Measurements from ENCODE around the gene CAMTA1.

CAMTA1 gene

DNA sequence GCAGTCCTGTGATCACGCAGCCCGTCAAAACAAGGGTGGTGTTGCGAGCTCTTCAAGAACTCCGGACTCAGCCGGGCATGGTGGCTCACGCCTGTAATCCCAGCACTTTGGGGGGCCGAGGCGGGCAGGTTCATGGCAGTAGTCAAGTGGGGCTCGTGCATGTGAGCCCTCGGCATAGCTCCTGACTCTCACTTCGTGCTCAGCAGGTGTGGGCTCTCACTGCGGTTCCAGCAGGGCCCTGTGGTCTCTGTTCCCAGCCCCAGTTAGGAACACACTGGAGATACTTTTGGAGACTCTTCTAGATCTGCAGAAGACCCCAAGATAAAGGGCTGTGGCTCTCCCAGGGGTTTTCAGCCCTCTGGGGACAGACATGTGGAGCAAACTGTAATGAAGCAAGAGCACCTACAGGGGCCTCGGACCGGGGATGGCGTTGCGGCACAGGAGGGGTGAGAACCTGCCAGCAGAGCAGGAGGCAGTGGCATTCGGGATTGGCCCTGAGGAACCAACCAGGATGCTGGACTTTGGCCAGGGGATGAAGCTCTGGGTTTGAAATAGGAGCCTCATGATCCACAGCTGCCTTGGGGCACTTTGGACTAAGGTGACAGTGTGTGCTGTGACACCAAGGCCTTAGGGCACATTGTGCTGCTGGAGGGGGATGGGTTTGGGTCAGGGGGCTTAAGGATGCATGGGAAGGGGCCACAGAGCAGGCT is 443.2 kb downstream of the CAMTA1 start:
- no peak for DNase-seq (ENCODE audit: low read depth in 2 of 2)

GRCh38 chr1:7229186-7229585 is 443.9 kb downstream of the CAMTA1 start:
- no peak for DNase-seq (ENCODE audit: low read depth in 2 of 2)

GRCh38 chr1:7229696-7230631 is 444.7 kb downstream of the CAMTA1 start:
- peak; percentile 33 to 43 for DNase-seq (ENCODE audit: low read depth in 2 of 2)

DNA sequence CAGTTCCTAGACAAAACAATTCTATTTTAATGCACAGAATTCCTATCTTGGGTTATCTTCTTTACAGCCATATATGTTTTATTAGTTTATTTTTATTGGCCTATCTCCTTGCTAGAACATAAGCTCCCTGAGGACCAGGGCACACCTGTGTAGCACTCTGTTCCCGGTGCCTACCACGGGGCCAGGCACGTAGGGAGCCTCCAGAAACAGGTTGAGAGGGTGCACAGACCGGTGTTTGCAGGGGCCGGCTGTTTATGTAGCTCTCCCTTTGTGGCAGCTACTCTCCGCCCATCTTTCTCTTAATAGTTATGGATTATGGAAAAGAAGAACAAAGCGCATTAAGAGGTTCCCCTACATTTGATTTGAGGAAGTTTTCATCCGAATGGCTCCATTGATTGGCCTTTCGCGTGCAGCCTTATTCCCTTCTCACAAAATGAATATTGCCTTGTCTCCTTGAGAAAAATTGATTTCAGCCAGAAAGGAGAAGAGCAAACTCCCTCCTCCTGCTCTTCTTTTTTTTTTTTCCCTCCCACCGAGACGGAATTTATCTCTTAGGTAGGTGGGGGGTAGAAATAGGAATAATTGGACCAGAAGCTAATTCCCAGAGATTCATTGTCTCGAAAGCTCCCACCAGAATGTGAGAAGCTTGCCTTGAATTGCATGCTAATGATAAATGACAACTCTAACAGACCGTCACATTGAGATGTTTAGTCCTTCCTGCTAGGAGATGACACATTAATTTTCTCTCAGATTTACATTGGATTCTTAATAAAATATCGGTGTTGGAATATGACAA is 447.4 kb downstream of the CAMTA1 start:
- DNase-seq (ENCODE audit: low read depth in 2 of 2): no peak

GRCh38 chr1:7233237-7233540 is 447.9 kb downstream of the CAMTA1 start:
- no peak for DNase-seq (ENCODE audit: low read depth in 2 of 2)

DNA sequence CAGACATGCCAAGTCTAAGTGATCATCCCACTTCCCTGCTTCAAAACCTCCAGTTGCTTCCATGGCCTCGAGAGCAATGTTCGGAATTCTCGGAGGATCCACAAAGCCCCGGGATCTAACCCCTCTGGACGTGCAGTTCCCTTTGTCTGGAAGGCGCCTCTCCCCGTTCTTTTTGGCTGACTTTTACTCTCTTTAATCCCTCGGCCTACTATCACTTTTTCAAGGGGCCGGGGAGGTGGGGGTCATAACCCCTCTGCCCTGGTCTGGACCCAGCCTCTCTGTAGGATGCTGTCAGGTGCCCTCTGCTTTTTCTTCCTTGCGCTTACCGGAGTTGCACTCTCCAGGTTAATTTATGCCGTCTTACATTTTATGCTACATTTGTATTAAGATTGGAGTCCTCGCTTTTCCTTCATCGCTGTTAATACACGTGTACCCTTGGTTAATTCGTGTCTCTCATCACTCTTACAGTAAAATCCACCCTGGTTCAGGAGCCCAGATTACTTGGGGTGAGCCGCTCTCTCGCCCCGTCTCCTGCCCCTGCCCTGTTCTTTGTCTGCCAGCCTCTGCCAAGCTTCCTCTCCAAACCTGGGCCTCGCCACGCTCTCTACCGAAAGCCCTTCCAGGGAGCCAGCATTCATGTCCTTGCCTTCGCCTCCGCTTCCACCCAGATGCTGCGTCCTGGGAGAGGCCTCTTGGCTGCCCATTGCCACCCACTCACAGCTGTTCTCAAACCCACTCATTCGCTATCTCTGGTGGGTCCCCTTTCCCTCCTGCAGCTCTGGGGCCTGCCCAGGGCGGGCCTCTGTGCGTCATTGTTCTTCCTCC is 448.6 kb downstream of the CAMTA1 start:
- DNase-seq (ENCODE audit: low read depth in 2 of 2): no peak

DNA sequence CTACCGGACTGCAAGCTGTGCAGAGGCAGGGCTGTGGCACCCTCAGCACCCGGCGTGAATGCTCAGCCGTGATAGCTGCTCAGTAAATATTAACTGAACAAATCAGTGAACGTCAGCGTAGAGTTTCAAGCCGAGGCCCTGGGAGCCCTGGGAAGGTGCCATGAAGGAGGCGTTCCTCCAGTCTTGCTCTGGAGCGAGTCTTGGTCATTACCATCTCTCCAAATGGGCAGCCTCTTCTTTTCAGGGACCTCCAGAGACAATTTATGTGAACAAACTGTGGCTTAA is 449.2 kb downstream of the CAMTA1 start:
- DNase-seq (ENCODE audit: low read depth in 2 of 2): no peak

DNA sequence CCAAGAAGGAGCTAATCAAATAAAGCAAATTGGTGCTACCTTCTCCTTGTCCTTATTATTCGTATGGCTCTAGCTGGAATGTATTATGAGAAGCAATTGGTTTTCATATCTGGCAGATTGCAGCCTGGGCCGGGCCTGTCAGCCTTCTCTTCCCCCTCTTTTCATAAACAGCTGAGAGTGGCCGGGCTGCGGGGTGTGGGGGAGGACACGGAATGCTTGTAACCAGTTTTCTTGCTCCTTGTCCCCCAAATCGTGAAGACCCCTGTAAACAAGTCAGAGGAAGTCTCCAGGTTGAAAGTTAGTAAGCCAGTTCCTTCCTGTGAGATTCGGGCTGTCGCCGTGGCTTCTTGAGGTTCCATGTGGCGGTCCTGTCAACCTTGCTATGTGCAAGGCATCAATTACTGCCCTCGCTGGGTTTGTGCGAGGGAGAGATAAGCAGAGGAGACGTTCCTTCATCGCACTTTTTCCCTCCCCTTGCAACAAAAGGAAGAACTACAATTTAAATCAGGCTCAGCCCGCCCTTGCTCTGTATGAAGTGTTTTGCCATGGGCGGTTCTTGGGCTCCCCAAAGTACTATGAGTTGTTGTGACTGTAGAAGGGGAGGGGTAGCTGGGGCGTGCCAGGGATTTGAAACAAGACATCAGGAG is 450.7 kb downstream of the CAMTA1 start:
- DNase-seq (ENCODE audit: low read depth in 2 of 2): no peak

GRCh38 chr1:7236844-7237515 is 451.7 kb downstream of the CAMTA1 start:
- no peak for DNase-seq (ENCODE audit: low read depth in 2 of 2)

DNA sequence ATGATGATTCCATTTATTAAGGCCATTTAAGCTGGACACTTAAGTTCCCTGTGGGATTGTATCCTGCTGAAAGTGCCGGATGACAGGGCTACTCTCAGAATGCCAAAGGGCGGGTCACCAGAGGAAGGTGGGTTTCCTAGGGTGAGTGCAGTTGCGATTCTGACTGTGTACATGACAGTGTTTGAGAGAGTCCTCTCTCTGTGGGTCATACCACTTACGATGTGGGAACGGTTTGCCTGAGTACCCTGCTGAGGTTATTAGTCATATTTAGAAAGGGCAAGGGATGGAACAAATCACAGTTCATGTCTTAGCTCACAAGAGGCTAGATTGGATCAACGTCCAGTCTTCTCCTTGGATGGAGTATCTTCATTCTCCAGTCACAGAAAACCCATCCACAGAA is 461.9 kb downstream of the CAMTA1 start:
- DNase-seq (ENCODE audit: low read depth in 2 of 2): no peak

DNA sequence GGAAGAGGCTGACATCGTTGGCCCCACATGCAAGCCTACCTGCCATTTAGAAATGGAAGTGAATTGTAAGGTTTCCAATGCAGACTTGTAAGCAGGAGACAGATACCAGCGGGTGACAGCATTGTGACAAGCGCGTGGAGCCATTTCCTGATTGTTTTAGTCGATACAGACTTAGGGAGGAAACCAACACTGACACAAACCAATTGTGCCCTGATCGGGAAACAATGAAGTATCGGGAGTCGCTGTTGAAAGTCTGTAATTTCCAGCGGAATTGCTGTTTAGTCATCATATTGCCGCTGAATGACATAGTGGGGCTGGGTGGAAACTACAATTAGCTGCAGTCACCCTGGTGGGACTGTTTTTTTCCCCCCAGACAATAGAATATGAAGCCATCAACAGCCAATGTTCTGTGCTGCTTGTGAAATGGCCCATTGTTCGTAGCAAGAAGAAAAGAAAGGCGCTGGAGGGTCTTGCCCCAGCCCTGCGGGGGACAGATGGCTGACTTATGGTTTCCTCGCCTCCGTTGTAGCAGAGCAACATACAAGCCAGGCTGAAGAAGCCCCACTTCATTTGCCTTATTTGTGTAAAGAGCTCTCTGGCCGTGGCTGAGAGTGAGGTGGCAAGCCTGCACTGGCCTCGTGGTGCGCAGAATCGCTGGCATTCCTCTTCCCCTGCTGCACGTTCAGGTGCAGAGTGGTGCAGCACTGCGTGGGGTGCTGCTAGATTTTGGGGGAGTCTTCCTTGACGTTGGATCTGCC is 462.7 kb downstream of the CAMTA1 start:
- DNase-seq (ENCODE audit: low read depth in 2 of 2): no peak

DNA sequence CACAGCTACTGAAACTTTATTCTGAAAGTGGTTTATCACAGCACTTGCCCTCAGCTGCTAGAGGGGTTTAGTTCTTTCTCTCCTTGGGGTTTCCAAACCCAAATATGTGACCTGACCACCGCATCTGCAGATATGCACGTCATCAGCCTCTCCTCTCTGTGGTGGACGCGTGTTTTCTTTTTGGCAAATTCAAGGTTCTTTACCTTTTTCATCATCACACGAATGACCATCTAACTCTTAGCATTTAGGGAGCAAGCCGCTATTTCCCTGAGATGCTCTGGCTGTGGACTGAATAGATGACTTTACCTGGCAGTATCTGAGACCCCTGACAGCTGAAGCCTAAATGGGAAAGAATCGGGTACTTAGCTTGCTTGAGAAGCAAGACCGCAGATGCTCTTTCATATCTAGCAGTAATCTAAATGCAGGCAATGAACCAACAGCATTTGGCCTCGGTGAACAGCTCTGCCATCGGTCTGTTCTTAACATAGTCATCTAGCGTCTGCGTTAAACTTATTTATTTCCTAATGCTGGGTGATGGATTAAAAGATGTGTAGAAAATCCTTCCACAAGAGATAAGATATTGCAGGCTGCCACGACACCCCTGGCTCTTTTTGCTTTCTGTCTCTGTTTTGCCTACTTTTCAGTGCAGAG is 463.4 kb downstream of the CAMTA1 start:
- no peak for DNase-seq (ENCODE audit: low read depth in 2 of 2)

DNA sequence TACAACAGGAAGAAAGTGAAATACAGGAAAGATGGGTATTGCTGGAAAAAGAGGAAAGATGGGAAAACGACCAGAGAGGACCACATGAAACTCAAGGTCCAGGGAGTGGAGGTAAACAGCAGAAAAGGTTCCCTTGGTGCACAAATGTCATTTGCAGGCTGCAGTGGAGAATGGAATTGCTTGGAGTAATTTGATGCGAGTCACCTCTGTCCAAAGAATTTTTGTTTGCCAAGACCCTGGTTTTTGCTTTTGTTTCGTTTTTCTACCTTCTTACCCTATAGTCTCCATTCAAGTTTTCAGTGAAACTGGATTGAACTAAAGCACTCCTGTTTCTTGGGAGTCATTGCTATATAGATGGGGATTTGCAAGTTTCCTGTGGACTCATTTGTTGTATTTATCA is 464.3 kb downstream of the CAMTA1 start:
- no peak for DNase-seq (ENCODE audit: low read depth in 2 of 2)

DNA sequence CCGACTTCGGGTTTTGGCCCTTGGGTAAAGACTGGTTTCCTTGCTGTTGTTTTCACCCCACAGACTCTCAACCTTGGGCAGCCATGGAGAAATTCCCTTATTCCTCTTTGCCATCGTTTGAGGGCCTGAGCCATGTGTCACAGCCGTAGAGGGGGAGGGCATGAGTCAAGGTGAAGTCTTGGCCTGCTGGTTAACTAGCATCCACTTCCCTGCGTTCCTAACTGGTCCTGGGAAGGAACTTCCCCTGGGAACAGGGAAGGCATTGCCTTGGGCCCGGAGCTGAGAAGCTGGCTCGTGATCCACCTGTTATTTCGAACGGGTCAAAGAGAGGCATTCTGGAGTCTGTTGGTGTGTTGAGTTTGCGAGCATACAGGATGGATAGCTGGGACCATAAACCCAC is 464.9 kb downstream of the CAMTA1 start:
- DNase-seq (ENCODE audit: low read depth in 2 of 2): no peak

- no peak for DNase-seq (ENCODE audit: low read depth in 2 of 2)
These were observed 465.6 kb downstream of the CAMTA1 start for GRCh38 chr1:7250597-7251453.

- DNase-seq (ENCODE audit: low read depth in 2 of 2): no peak
These were observed 466.2 kb downstream of the CAMTA1 start for GRCh38 chr1:7251454-7251800.

DNA sequence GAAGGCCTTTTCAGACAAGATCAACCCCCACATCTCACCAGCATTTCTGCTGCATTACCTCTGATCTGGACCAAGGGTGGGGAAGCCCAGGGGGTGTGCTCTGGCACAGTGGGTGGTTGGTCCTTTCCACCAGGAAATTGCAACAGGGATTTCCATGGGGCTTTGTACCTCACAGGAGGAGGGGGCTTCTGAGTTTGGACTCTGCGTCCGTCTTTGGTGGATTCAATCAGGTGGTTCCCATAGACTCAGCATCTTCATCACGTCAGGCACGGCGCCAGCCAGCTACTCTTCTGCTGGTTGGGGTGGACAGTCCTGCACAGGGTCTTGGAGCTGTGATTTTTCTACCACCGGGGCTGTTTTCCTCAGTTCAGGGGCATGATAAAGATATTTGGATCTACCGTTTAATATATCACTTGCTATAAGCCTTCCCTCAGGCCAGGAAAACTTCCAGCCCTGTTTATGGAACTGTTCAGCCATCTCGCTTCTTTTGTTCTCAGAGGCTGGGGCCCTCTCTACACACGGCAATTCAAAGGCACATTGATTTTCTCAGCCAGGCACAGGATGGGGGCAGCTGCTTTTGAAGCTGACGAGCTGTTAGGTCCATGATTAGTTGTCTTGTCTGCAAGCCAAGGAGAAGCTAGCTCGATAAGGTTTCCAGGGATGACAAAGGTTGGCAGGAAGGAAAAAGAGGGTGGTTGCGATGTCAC is 467.3 kb downstream of the CAMTA1 start:
- no peak for DNase-seq (ENCODE audit: low read depth in 2 of 2)

GRCh38 chr1:7253118-7253480 is 467.8 kb downstream of the CAMTA1 start:
- no peak for DNase-seq (ENCODE audit: low read depth in 2 of 2)
